IMR-90 (cell line): ENCODE data around the gene MTMR6. TPM values are rescaled to one million over a fixed set of nuclear protein-coding genes. Genes with fewer than 3 reads are reported as not detected.
A peak's percentile ranks its signal among the peaks of the same experiment; 100 is the strongest.

Experiments
- ATAC-seq: fragments of 200-7000 bp; cut with Tn5 transposase; 2 replicates; pipeline ENCODE4 v1.9.1; 2020; ENCODE audit warnings: low read depth, mild to moderate bottlenecking, moderate library complexity
- BruUV-seq: library from RNA; stranded (reverse); fragments of 400-500 nt; replicated peaks from 2 replicates; lab custom pipeline; 2021; lab: Mats Ljungman, UMichigan
- CTCF ChIA-PET: fragments of 300-600 bp; formaldehyde crosslinking; extraction: SDS; loops from one replicate; lab custom pipeline; 2021; ENCODE audit warnings: antibody characterized with exemption; lab: Yijun Ruan, JAX
- POLR2A ChIA-PET: fragments of 300-600 bp; sonication (Branson Sonifier 250); formaldehyde crosslinking; loops from one replicate; lab custom pipeline; 2022; ENCODE audit warnings: antibody characterized with exemption; ENCODE audit not compliant: unreplicated experiment; lab: Charles Lee
- DNase-seq: peaks from one replicate; pipeline ENCODE4 v3.0.0; 2013
- H2AFZ ChIP-seq: replicated peaks from 2 replicates; pipeline ENCODE3; 2013; ENCODE audit warnings: low read length, mild to moderate bottlenecking; ENCODE audit not compliant: poor library complexity
- H2AK5ac ChIP-seq: 2 replicates; pipeline ENCODE4 v1.6.1; 2013; ENCODE audit warnings: low read depth, low read length, inconsistent platforms
- H2AK9ac ChIP-seq: replicated peaks from 2 replicates; pipeline ENCODE3; 2013; ENCODE audit warnings: mild to moderate bottlenecking, low read depth, low read length, moderate library complexity; ENCODE audit not compliant: poor library complexity
- H2BK120ac ChIP-seq: 2 replicates; pipeline ENCODE4 v1.6.1; 2013; ENCODE audit warnings: low read depth, low read length, inconsistent platforms
- H2BK15ac ChIP-seq: 3 replicates; pipeline ENCODE4 v1.6.1; 2013; ENCODE audit warnings: low read depth, low read length, inconsistent platforms
- H2BK20ac ChIP-seq: 2 replicates; pipeline ENCODE4 v1.6.1; 2013; ENCODE audit warnings: low read depth, mild to moderate bottlenecking, inconsistent platforms, low read length, moderate library complexity
- H2BK5ac ChIP-seq: 2 replicates; pipeline ENCODE4 v1.6.1; 2013; ENCODE audit warnings: mild to moderate bottlenecking, low read depth, low read length, inconsistent platforms; ENCODE audit not compliant: poor library complexity, severe bottlenecking
- H3K14ac ChIP-seq: replicated peaks from 2 replicates; pipeline ENCODE4 v1.6.1; 2013; ENCODE audit warnings: low read depth, low read length, inconsistent platforms
- H3K18ac ChIP-seq: 2 replicates; pipeline ENCODE4 v1.6.1; 2013; ENCODE audit warnings: low read depth, low read length, control low read depth
- H3K23ac ChIP-seq: 2 replicates; pipeline ENCODE4 v1.6.1; 2013; ENCODE audit warnings: low read depth, low read length, inconsistent platforms
- H3K27ac ChIP-seq: 2 replicates; pipeline ENCODE4 v1.5.1; 2013; ENCODE audit warnings: mild to moderate bottlenecking, control low read depth, low read length; ENCODE audit not compliant: insufficient read depth
- H3K27me3 ChIP-seq: 2 replicates; pipeline ENCODE4 v1.6.1; 2013; ENCODE audit warnings: low read length; ENCODE audit not compliant: control insufficient read depth, insufficient read depth
- H3K36me3 ChIP-seq: 2 replicates; pipeline ENCODE4 v1.6.1; 2013; ENCODE audit warnings: low read length, mixed read lengths; ENCODE audit not compliant: control insufficient read depth, insufficient read depth
- H3K4ac ChIP-seq: 2 replicates; pipeline ENCODE4 v1.6.1; 2013; ENCODE audit warnings: low read depth, low read length, inconsistent platforms
- H3K4me1 ChIP-seq: 2 replicates; pipeline ENCODE4 v1.6.1; 2013; ENCODE audit warnings: low read length, mixed read lengths; ENCODE audit not compliant: control insufficient read depth, insufficient read depth
- H3K4me2 ChIP-seq: 2 replicates; pipeline ENCODE4 v1.6.1; 2013; ENCODE audit warnings: low read depth, mild to moderate bottlenecking, control low read depth, low read length, moderate library complexity
- H3K4me3 ChIP-seq: 2 replicates; pipeline ENCODE4 v1.5.1; 2013; ENCODE audit warnings: low read depth, mild to moderate bottlenecking, control low read depth, low read length, moderate library complexity; ENCODE audit not compliant: insufficient read depth
- H3K56ac ChIP-seq: 2 replicates; pipeline ENCODE4 v1.6.1; 2013; ENCODE audit warnings: low read length, inconsistent platforms; ENCODE audit not compliant: insufficient read depth; ENCODE audit errors: extremely low read depth
- H3K79me1 ChIP-seq, 2 experiments: 2 replicates each; pipeline ENCODE4 v1.6.1; 2013; ENCODE audit warnings: low read length in 2 of 2, inconsistent platforms in 1 of 2, low read depth in 1 of 2
- H3K9ac ChIP-seq: 2 replicates; pipeline ENCODE4 v1.6.1; 2013; ENCODE audit warnings: low read depth, low read length, control low read depth
- H3K9me1 ChIP-seq: 2 replicates; pipeline ENCODE4 v1.6.1; 2013; ENCODE audit warnings: low read length, inconsistent platforms; ENCODE audit not compliant: insufficient read depth
- H3K9me3 ChIP-seq: 2 replicates; pipeline ENCODE4 v1.6.1; 2013; ENCODE audit warnings: low read length; ENCODE audit not compliant: control insufficient read depth, insufficient read depth
- H4K20me1 ChIP-seq: 2 replicates; pipeline ENCODE4 v1.6.1; 2013; ENCODE audit warnings: low read length, inconsistent platforms; ENCODE audit not compliant: insufficient read depth
- H4K5ac ChIP-seq: 2 replicates; pipeline ENCODE4 v1.6.1; 2013; ENCODE audit warnings: mild to moderate bottlenecking, low read depth, low read length, control low read depth
- H4K8ac ChIP-seq, 2 experiments: 2 replicates each; pipeline ENCODE4 v1.6.1; 2013; ENCODE audit warnings: low read depth in 2 of 2, low read length in 2 of 2, control low read depth in 1 of 2, inconsistent platforms in 1 of 2
- H4K91ac ChIP-seq: 2 replicates; pipeline ENCODE4 v1.6.1; 2013; ENCODE audit warnings: low read depth, low read length, inconsistent platforms; ENCODE audit not compliant: insufficient read depth
- BHLHE40 ChIP-seq: fragments of 150-350 bp; IDR thresholded peaks from 2 replicates; pipeline ENCODE4 v1.6.1; 2016; ENCODE audit warnings: mild to moderate bottlenecking, low read depth, low read length
- FOS ChIP-seq: fragments of 150-350 bp; IDR thresholded peaks from 2 replicates; pipeline ENCODE4 v1.6.1; 2016; ENCODE audit warnings: low read depth, low read length
- MAFK ChIP-seq: IDR thresholded peaks from 2 replicates; pipeline ENCODE4 v1.6.1; 2012; ENCODE audit warnings: low read depth, low read length, improper control_type of control experiment
- MAZ ChIP-seq: IDR thresholded peaks from 2 replicates; pipeline ENCODE4 v1.6.1; 2012; ENCODE audit warnings: low read depth, mild to moderate bottlenecking, low read length, improper control_type of control experiment, moderate library complexity, borderline replicate concordance
- NFE2L2 ChIP-seq: fragments of 150-350 bp; IDR thresholded peaks from 2 replicates; pipeline ENCODE4 v1.6.1; 2016; ENCODE audit warnings: low read depth, mild to moderate bottlenecking, low read length
- POLR2A ChIP-seq: IDR thresholded peaks from 2 replicates; pipeline ENCODE4 v1.6.1; 2012; ENCODE audit warnings: mild to moderate bottlenecking, low read depth, low read length
- RAD21 ChIP-seq: IDR thresholded peaks from 2 replicates; pipeline ENCODE4 v1.6.1; 2012; ENCODE audit warnings: low read length, improper control_type of control experiment
- WGBS, 2 experiments: methylation state at CpG; one replicate each; pipeline versions ENCODE4 v1.1.5 to v1.1.7; 2013; ENCODE audit warnings: missing lambda C conversion rate in 2 of 2; ENCODE audit not compliant: insufficient read length in 1 of 2; ENCODE audit errors: extremely low coverage in 2 of 2; 5-methylcytosine and 5-hydroxymethylcytosine counted together
- dilution Hi-C: fragments of 300-500 bp; cut with HindIII; formaldehyde crosslinking; loops from one replicate; pipeline ENCODE4 v1.14.3; 2018; ENCODE audit warnings: low sequenced_read_pairs; ENCODE audit not compliant: unreplicated experiment
- in situ Hi-C: fragments of 300-500 bp; cut with MboI; formaldehyde crosslinking; loops from 3 replicates; pipeline ENCODE4 v1.14.3; 2019; ENCODE audit warnings: low sequenced_read_pairs, inconsistent platforms, mixed read lengths
- intact Hi-C: fragments of 100-400 bp; cut with micrococcal nuclease; formaldehyde crosslinking; loops from 2 replicates; pipeline ENCODE4 v1.10.0; 2022
- polyA plus RNA-seq, 3 experiments: library from polyadenylated mRNA; depleted of rRNA; stranded (reverse); fragments of >200 nt; gene quantifications; 2 replicates each; pipeline ENCODE4 v1.2.3, GENCODE V29; 2012; ENCODE audit warnings: low replicate concordance in 1 of 3
- total RNA-seq: library from RNA; depleted of rRNA; stranded (reverse); fragments of >200 nt; gene quantifications from 2 replicates; pipeline ENCODE4 v1.2.3, GENCODE V29; 2012
- TF ChIP-seq, protein P1 (sequence below): conservative IDR thresholded peaks from 2 replicates; pipeline ENCODE4 v1.5.1; 2012; ENCODE audit warnings: mild to moderate bottlenecking, low read depth, low read length, improper control_type of control experiment
- TF ChIP-seq, protein P2 (sequence below): fragments of 150-350 bp; IDR thresholded peaks from 2 replicates; pipeline ENCODE4 v1.6.1; 2017; ENCODE audit warnings: mild to moderate bottlenecking, antibody characterized with exemption, low read length, low read depth
- TF ChIP-seq, protein P3 (sequence below): fragments of 150-350 bp; IDR thresholded peaks from 2 replicates; pipeline ENCODE4 v1.6.1; 2016; ENCODE audit warnings: low read depth, mild to moderate bottlenecking, low read length, moderate library complexity, borderline replicate concordance

MTMR6 gene
- total and polyA plus RNA-seq, 2 of the 4 experiments (the other 2 are of a cell fraction), result 9.4 to 21.7 TPM

DNA sequence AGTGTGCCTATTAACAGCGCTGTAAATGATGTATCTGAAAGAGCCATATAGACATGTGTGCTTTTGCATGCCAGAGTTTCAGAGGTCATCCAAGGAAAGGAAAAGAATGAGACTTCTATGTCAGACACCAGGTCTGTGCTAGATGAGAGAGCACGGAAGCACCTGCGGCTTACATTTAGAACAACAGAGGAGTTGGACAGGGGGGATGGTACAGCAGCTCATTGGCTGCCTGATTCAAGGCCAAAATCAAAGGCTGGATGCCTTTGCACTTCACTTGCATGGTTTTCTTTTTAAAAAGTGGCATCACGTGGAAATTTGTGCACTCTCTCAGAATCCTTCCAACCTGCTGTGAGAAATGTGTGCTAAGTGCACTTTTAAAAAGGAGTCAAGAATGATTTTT, 82.4 kb downstream of the MTMR6 start:
- intact Hi-C loops (no loop called here), in situ Hi-C loops (no loop called here), dilution Hi-C loops (no loop called here)
- POLR2A ChIA-PET, result no interaction called here
- Histone ChIP-seq H4K8ac (no peak overlapping the region), H4K91ac (no peak overlapping the region), H2BK15ac (no peak overlapping the region), H3K9me1 (no peaks in the 10 kb centered on the region), H2BK120ac (no peak overlapping the region), H2AK9ac (no peak overlapping the region), H3K4ac (no peak overlapping the region), H3K4me3 (no peak overlapping the region), H3K9me3 (no peaks in the 10 kb centered on the region), H3K4me2 (no peak overlapping the region), H4K20me1 (no peaks in the 10 kb centered on the region), H4K5ac (no peak overlapping the region), H3K56ac (no peak overlapping the region), H3K18ac (no peak overlapping the region), H3K14ac (no peak overlapping the region), H3K23ac (no peak overlapping the region), H3K9ac (no peak overlapping the region), H2BK5ac (no peak overlapping the region), H3K36me3 (no peaks in the 10 kb centered on the region), H3K79me1 (no peaks in the 10 kb centered on the region), H3K27me3 (peaks cover 1% of the 10 kb centered on the region), H2BK20ac (no peak overlapping the region), H2AFZ (peak overlapping the region; percentile 32), H3K4me1 (no peaks in the 10 kb centered on the region), H2AK5ac (no peak overlapping the region), H3K27ac (no peak overlapping the region)
- DNase-seq, result no peak
- CTCF ChIA-PET, result no interaction called here
- WGBS, 2 experiments, result 68% methylated on average over 3 of the region's 4 CpGs; no CpG with 5 or more reads in 1 of the 2 experiments
- BruUV-seq, result no TSS peak
- TF ChIP-seq NFE2L2 (no peak), MAFK (no peak), FOS (no peak), MAZ (no peak), BHLHE40 (no peak), RAD21 (no peak), POLR2A (no peak)
- TF ChIP-seq, protein P1, sequence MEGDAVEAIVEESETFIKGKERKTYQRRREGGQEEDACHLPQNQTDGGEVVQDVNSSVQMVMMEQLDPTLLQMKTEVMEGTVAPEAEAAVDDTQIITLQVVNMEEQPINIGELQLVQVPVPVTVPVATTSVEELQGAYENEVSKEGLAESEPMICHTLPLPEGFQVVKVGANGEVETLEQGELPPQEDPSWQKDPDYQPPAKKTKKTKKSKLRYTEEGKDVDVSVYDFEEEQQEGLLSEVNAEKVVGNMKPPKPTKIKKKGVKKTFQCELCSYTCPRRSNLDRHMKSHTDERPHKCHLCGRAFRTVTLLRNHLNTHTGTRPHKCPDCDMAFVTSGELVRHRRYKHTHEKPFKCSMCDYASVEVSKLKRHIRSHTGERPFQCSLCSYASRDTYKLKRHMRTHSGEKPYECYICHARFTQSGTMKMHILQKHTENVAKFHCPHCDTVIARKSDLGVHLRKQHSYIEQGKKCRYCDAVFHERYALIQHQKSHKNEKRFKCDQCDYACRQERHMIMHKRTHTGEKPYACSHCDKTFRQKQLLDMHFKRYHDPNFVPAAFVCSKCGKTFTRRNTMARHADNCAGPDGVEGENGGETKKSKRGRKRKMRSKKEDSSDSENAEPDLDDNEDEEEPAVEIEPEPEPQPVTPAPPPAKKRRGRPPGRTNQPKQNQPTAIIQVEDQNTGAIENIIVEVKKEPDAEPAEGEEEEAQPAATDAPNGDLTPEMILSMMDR, result no peak
- TF ChIP-seq, protein P2, sequence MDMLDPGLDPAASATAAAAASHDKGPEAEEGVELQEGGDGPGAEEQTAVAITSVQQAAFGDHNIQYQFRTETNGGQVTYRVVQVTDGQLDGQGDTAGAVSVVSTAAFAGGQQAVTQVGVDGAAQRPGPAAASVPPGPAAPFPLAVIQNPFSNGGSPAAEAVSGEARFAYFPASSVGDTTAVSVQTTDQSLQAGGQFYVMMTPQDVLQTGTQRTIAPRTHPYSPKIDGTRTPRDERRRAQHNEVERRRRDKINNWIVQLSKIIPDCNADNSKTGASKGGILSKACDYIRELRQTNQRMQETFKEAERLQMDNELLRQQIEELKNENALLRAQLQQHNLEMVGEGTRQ, result no peak
- TF ChIP-seq, protein P3, sequence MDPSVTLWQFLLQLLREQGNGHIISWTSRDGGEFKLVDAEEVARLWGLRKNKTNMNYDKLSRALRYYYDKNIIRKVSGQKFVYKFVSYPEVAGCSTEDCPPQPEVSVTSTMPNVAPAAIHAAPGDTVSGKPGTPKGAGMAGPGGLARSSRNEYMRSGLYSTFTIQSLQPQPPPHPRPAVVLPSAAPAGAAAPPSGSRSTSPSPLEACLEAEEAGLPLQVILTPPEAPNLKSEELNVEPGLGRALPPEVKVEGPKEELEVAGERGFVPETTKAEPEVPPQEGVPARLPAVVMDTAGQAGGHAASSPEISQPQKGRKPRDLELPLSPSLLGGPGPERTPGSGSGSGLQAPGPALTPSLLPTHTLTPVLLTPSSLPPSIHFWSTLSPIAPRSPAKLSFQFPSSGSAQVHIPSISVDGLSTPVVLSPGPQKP, result no peak
- no peak for ATAC-seq
